NCI-H748 (cell line): ENCODE data around the gene TMTC1.

Experiments
- DNase-seq: peaks from one replicate; lab custom pipeline; 2025; ENCODE audit not compliant: unreplicated experiment; lab: John Stamatoyannopoulos, UW

Gene TMTC1

DNA sequence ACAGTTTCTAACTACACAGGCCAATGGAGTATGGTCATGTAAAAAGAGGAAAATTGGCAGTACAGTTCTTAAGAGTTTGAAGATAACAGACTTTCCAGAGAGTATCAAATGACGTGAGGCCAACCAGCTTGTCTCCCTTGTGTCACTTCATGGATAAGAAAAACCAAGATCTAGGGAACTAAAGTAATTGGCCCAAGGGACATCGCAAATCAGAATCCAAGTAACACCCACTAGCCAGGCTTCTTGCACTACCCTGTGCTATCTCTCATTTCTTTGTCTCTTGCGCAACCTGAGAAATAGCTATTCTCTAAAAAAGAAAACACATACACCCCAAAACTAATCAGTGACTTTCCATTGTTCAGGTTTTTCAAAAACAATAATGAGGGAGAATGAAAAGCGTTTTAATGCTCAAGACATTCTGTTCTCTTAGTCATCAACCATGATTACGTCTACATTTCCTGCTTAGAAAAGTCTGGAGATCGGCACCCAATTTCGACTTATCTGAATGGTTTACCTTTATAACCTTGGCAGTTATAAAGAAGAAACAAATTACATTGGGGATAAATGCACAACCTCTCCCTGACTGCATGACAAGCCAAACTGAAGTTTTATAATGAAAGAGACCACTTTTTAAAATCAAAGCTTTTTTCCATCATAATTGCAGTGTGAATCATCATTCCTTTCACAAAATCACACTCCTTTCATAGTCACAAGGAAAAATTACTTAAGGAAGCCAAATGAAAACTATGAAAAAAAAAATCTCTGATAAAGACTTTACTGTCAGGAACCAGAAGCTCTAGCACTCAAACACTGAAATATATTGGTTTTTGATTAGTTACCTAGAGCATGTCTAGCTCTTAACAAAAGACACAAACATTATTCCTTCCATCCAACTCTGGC is 42.1 kb downstream of the TMTC1 start:
- DNase-seq: no peak

DNA sequence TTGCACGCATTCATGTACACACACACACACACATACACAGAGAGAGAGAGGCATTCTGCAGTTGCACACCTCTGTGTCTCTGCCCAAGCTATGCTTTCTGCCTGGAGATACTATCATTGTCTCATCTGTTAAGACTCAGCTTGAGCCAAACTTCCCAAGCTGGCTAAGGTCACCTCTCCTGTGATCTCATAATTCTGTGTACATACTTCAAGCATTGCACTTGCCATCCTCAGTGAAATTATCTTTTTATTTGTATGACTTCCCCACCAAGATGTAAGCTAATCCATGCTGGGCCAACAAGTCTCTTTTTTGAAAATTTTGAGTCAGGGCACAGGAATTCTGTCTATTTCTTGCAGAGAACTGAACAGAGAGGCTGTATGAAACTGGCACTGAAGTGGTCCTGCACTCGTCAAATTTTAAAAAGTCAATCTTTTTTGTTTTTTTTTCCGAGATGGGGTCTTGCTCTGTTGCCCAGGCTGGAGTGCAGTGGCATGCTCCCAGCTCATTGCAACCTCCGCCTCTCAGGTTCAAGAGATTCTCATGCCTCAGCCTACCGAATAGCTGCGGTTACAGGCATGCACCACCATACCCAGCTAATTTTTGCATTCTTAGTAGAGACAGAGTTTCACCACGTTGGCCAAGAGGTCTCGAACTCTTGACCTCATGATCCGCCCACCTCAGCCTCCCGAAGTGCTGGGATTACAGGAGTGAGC is 44.3 kb downstream of the TMTC1 start:
- no peak for DNase-seq

DNA sequence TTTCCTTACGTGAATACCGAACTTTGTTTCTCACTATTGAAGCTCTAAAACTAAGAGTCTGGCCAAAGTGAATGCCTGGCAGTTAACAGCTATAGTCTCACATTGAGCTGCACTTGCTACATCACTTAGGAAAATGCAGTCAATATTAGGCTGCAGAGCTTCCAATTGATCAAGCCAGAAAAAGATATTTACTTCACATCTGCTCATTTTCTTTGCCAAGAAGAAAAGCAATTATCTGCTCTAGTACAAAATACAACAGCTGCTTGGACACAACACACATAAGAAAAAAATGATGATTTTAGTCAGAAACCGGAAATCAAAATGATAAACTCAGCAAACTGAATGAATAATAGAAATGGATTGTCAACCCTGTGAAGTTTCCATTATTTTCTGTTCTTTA is 45.4 kb downstream of the TMTC1 start:
- no peak for DNase-seq

DNA sequence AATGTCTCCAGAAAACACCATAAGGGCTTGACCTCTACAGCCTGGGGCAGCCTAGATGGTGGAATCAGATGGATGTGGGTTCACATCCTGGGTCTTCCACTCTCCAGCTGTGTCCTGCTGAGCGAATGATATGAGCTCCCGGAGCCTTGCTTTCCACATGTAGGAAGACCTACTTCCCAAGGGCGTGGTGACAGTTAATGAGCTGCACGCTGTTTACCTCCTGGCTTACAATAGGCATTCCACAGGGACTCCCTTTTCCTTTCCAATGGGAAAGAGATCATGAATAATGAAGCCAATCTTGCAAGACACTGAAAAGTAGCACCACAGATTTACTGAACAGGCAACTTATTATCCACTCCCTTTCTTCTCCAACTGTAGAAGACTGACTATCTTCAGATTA is 46.1 kb downstream of the TMTC1 start:
- peak; percentile 2 for DNase-seq

DNA sequence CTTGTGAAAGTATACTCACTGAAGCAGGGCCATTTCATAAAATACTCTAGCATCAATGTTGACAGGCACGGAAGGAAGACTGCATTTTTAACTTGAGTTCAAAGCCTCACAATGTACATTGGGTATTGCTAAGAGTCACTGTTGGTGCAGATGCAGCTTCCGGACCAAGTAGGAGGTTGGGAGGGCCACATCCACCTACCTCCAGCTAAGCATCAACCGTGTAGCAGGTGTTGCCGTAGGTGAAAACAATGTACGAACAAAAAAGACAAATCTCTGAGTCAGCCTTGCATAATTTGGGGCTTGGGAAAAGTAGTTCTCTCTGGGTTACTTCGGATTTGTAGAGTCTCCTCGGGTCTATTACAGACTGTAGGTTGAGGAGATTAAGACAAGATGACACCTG is 48.1 kb downstream of the TMTC1 start:
- DNase-seq: no peak

DNA sequence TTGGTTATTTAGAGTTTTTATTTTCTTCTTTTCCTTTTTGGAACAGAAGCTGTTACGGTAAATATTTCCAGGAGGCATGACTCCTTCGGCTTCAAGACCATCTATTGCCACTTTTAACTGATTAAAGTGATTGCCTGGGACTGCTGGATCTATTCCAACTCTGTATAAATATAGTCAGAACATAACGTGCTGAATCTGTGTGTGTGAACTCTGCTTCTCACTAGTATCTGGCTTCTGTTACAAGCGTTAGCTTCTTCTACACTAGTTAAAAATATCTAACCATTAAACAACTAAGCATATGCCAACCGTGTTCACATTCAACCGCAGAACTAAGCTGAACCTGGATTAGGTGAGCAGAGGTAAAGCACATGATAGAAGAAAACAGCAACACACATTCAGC is 49.0 kb downstream of the TMTC1 start:
- DNase-seq: no peak

DNA sequence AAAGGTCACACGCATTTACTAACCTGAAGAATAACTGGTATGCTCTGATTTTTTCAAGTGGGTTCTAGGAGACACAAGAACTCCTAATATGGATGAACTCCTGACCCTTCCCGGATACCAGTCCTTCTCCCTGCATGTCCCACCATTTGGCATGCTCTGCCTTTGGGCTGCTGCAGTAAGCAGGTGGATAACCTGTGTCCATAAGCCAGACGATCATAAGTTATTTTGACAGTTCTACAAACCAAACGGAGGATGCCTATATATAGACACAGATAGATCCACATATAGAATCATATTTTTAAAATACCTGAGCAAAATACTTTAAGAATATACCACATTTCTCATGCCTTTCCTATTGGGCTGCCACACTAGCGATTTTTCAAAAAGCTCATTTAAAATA is 49.4 kb downstream of the TMTC1 start:
- no peak for DNase-seq

DNA sequence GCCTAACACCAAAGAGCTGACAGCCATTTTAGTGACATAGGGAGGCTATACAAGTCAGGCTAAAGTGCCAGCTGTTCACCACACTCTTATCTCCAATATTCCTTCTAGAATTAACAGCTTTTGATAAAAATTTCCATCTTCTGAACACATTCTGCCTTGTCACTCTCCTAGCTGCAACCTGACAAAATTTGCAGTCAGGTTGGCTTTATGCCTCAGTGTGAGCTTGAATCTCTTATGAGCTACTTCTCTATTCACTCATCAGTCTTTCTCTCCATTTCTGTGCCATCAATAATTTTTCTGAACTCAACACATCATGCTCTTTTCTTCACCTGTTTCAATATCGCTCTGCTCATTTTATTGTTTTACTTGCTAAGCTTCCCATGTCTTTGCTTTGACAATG is 50.2 kb downstream of the TMTC1 start:
- no peak for DNase-seq

DNA sequence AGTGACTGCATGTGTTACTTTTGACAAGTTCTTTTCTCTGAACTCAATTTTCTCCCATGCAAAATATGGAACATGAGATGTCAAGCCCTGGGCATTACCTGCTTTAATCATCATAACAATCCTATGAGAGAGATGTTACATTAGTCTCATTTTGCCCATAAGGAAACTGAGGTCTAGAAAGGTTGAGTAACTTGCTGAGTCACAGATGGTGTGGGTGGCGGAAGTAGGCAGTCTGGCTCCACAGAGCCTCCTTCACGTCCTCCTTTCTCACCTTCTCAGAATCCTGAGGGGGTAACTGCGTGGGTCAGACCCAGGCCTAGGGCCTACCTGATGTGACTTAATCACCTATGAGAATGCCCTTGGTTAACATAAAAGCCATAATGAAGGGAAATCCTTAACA is 50.7 kb downstream of the TMTC1 start:
- DNase-seq: no peak

DNA sequence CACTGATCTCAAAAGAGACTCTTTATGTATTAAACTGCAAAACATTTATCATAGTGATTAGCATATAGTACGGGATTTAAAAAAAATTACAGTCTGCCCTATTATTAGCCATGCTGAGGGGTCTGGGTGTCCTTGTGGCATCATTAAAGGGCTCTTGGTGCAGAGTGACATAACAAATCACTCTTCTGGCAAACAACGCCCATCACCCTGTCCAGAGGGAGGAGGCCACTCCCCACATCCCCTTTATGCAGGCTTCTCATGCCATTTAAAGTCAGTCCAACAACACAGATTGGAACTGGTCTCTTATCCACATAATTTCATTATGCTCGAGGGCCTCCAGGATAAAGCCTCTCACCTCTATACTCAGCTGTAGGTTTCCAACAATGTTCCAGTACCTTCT is 51.1 kb downstream of the TMTC1 start:
- DNase-seq: no peak

DNA sequence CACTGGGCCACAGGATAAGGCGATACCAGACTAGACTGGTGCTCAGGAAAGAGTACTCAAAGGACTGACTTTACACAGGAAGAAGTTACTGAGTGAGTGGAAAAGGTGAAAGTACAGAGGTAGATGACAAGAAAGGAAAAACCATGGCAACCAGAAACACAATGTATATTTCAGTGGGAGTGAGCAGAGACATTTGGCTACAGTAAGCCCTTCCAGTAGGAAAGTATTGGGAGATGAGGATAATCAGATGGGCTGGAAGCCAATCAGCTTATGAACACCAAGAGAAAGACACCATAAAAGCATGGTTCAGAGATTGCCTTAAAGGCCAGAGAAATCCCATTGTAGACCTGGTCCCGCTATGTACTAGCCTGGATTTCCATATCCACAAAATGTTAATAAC is 51.6 kb downstream of the TMTC1 start:
- DNase-seq: no peak

DNA sequence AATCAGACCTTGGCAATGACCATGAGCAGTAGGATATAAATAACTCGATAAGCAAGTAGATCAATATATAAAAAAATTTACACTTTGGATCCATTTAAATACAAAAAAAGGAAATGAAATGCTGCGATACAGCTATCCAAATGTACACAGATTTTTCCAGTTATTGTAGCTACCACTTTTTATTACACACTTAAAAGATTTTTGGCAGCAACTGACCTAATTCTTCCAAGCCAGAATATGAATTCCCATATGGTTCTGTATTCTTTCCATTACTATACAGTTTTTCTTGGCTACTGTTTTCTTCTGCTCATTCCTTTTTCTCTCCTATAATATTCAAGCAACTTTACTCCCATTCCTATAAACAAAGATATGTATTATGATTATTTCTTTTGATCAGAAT is 52.2 kb downstream of the TMTC1 start:
- DNase-seq: no peak

DNA sequence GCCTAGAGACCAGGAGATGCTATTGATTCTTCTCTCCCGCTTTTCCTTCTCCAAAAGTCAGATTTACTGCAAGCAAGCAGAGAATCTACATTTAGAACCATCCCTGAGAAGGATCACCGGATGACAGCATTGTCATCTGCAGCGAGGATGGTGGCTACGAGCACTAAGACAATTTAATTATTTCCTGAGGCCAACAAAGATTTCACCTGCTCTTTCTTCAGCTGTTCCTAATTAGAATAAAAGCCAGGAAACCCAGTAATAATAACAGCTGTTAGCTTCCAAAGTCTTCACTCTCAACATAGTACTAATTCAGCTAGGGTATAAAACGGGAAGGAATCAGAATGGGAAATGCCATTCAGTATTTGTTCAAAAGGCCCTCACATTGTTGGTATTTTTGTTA is 53.3 kb downstream of the TMTC1 start:
- no peak for DNase-seq

DNA sequence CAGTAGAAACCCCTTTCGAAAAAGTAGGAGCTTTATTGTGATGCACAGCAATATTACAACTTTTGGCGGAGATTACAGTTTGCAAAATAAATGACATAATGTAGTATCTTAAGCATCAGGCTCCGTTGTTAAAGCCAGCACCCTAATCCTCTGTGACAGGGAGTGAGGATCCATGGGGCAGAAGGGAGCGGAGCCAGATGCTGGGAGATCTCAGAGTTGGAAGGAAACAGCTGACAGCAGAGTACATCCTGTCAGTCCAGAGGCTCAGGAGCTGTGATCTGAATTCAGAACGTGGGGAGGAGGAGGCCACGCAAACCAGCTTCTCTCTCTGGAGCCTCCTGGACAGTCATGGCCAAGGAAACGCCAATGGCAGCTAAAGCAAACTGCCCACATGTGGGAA is 55.7 kb downstream of the TMTC1 start:
- DNase-seq: no peak

DNA sequence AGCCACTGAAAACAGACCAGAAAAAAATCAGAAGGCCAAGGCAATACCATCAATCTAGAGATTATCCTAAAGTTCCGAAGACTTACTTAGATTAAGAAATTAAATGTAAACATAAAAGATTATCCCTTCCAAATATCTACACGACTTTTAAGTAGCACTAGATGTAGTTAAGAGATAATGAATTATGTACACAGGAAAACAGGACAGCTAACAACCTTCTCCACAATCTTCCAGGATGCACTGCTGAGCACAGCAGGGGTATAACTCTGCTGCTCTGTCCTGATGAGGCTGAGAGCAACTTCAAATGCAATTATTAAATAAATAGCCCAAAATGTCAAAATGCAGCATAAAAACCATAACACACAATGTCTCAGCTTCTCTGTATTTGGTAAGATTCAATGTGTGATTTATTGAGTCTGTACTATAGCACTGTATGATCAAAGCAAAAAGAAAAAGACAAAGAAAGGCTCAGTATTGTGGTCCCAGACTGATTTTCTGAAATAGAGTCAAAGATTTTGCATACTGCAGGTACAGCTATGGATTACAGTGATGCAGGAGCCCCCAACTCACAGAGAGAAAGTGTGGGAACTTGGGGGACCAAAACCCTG is 56.9 kb downstream of the TMTC1 start:
- no peak for DNase-seq

DNA sequence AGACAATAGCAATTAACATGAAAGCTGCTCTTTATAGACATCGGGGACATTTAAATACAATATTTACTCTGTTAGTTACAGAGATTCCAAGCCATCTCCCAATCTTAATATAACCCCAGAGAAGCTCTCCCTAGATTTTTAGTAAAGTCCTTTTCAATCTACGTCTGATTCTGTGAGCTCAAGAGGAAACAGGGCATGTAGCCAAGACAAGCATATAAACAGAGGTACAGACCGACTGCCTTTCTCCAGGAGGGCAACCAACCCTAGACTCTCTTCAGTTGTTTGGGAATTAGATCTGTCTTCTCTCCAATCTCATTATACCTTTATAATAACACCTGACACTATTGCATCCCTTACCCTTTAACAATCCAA is 57.4 kb downstream of the TMTC1 start:
- peak; percentile 43 for DNase-seq

DNA sequence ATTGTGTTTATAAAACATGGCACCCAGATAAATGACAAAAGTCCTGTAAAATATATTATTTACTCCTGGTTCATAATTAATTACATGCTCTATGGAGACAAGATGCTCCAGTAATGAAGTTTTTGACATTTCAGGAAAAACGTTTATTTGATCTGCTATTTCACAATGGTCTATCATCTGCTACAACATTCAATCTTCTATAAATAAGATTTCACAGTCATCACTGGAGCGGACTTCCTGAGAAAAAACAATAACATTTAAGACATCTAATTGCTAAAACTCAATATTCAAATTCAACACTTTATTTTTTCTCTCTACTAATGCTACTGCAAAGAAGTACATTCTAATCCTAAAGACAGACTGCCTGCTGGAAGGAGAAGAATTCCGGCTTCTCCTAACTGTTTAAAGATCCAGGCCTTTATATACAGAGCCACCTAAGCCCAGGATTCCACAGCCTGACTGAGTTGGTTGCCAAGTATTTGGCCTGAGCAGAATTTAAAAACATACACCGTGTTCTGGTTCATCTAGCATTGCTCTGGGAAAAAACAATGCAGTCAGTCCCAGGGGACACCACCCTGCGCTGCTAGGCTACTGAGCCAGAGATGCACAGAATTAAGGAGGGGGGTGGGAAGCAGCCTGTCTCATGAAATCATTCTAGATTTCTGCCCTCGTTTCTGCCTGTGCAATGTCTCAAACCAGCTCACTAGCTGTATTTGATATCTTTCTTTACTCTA is 58.0 kb downstream of the TMTC1 start:
- DNase-seq: peak; percentile 29

DNA sequence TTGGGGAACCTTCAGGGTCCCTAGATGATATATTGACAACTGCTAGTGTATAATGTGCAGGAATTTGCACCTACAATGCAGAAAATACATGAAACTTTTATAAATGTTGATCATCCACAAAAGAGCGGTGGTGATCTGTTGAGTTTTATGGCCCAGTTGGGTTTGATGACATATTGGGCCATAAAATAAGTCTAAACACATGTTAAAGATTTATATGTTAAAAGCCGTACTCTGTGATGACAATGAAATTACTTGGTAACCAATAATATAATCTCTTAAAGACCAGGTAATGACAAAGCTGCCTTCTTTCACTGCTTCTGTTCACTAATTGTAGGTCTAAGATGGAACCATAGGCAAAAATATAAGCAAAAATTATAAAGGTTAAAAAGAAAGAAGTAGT is 61.6 kb downstream of the TMTC1 start:
- no peak for DNase-seq

DNA sequence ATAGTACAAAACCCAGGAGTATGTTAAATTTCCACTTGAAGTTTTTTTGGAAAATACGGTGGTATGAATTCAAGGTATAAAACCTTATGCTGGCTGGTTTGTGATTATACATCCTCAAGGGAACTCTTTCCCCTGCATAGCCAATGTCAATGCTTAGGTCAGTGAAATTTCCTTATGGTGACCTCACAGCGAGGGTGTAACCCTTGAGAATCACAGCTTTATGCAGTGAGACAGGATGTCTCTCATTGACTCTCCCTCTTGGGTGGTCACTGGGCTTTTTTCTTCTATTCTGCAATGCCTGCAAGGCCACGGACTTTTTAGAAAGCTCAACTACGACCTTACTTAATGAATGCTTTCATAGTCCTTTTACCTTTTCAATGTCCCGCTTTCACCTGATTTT is 64.4 kb downstream of the TMTC1 start:
- no peak for DNase-seq

DNA sequence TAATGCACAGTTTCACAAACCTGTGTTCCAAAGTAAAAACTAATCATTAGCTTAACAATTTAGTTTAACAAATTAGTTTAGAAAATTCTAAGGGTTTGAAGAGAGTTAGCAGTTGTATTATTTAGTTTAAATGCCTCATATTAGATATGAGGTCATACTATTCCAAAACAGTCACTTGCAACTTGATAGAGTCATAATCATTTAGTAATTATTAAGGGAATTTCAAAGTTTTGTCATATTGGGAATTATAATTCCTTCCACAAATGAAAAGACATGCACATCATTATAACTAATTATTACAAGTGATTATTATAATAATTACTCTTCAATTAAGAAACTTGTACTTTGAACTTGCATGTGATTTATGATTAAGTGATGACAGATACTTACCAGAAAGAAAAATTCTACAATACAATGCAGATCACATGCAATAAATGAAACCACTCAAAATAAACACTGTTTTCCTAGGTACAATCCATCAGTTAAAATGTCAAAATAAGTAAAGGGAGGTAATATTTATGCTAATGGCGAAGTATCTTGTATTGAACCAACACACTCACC is 66.1 kb downstream of the TMTC1 start:
- DNase-seq: no peak

DNA sequence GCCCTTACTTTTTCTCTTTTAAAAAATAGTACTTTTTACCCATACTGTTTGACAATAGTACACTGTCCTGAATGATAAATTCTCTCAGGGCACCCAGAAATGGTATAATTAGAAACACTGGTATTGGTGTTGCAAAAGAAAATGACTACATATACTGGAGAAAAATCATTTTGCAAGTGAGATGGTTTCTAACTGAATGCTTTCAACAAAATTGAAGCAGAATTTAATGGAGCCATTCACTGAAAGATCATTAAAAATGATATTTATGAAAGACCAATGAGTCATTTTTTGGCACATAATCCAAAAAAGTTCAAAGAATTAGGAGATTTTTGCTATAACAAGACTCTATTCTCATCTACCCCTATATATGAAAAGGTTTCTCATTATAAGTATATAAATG is 68.8 kb downstream of the TMTC1 start:
- no peak for DNase-seq
